C4-2B (cell line): ENCODE results near the gene APOBEC3C.

Experiments
- ZFX ChIP-seq: fragments of 450-650 bp; IDR thresholded peaks from 2 replicates; pipeline ENCODE4 v1.6.1; 2017
- TF ChIP-seq, protein P1 (sequence below): fragments of 450-650 bp; conservative IDR thresholded peaks from 2 replicates; pipeline ENCODE4 v1.5.1; 2017; ENCODE audit warnings: mild to moderate bottlenecking

DNA sequence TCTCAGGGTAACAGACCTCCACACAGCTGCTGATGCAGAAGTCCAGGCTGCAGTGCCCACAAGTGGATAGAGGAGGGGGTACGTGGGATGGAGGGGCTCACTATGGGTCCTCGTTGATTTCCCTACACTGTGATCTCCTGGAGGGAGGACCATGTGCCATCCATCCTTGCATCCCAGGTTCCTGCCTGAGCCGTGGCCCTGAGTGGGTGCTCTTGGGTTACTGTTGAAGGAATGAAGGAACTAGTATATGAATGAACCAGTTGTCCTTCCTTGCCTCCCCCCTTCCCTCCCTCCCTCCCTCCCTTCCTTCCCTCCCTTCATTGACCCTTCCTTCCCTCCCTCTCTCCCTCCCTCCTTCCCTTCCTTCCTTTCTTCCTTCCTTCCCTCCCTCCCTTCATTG, 16.5 kb upstream of the APOBEC3C start:
- TF ChIP-seq, protein P1, sequence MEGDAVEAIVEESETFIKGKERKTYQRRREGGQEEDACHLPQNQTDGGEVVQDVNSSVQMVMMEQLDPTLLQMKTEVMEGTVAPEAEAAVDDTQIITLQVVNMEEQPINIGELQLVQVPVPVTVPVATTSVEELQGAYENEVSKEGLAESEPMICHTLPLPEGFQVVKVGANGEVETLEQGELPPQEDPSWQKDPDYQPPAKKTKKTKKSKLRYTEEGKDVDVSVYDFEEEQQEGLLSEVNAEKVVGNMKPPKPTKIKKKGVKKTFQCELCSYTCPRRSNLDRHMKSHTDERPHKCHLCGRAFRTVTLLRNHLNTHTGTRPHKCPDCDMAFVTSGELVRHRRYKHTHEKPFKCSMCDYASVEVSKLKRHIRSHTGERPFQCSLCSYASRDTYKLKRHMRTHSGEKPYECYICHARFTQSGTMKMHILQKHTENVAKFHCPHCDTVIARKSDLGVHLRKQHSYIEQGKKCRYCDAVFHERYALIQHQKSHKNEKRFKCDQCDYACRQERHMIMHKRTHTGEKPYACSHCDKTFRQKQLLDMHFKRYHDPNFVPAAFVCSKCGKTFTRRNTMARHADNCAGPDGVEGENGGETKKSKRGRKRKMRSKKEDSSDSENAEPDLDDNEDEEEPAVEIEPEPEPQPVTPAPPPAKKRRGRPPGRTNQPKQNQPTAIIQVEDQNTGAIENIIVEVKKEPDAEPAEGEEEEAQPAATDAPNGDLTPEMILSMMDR = no peak
- no peak for TF ChIP-seq ZFX
